ENCODE results near the gene CCK. TPM values are rescaled to one million over a fixed set of nuclear protein-coding genes. Genes with fewer than 3 reads are reported as not detected.

CCK gene
- total RNA-seq, 1 donor, result not detected

- H3K4me3 ChIP-seq (ENCODE audit: low read depth, low read length), result no peak overlapping the region
- DNase-seq (ENCODE audit: low read depth), result no peak
- TF ChIP-seq CTCF (IDR thresholded peaks at IDR 0.05; ENCODE audit: insufficient read depth, low read depth, low read length), result no peak
These were observed 39.2 kb downstream of the CCK start for GRCh38 chr3:42226470-42227425.

GRCh38 chr3:42225486-42226363 is 40.3 kb downstream of the CCK start:
- no peak for DNase-seq (ENCODE audit: low read depth)
- no peak overlapping the region for H3K4me3 ChIP-seq (ENCODE audit: low read depth, low read length)
- TF ChIP-seq CTCF (IDR thresholded peaks at IDR 0.05; ENCODE audit: insufficient read depth, low read depth, low read length), result no peak

- no peak overlapping the region for H3K4me3 ChIP-seq (ENCODE audit: low read depth, low read length)
- no peak for TF ChIP-seq CTCF (IDR thresholded peaks at IDR 0.05; ENCODE audit: insufficient read depth, low read depth, low read length)
- DNase-seq (ENCODE audit: low read depth), result peak; percentile 64
These were observed 41.1 kb downstream of the CCK start for GRCh38 chr3:42224658-42225421.

DNA sequence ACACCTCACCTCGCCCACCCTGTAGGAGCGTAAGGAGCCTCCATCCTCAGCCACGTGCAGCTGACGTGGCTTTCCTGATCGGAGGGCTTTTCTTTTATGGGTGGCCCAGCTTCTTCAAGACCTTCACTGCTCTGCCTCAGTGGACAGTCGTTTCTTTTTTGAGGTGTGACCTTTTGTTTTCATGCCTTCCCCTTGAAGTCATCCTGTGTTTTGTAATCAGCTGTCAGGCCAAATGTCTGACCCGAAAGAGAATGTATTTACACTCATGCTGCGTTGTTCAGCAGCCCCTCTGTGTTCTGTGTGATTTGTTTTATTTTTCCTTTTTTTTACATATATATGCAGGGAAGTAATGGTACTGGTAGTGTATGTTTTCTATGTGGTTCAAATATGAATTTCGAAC is 41.8 kb downstream of the CCK start:
- no peak overlapping the region for H3K4me3 ChIP-seq (ENCODE audit: low read depth, low read length)
- DNase-seq (ENCODE audit: low read depth), result peak; percentile 35
- TF ChIP-seq CTCF (IDR thresholded peaks at IDR 0.05; ENCODE audit: insufficient read depth, low read depth, low read length), result no peak

DNA sequence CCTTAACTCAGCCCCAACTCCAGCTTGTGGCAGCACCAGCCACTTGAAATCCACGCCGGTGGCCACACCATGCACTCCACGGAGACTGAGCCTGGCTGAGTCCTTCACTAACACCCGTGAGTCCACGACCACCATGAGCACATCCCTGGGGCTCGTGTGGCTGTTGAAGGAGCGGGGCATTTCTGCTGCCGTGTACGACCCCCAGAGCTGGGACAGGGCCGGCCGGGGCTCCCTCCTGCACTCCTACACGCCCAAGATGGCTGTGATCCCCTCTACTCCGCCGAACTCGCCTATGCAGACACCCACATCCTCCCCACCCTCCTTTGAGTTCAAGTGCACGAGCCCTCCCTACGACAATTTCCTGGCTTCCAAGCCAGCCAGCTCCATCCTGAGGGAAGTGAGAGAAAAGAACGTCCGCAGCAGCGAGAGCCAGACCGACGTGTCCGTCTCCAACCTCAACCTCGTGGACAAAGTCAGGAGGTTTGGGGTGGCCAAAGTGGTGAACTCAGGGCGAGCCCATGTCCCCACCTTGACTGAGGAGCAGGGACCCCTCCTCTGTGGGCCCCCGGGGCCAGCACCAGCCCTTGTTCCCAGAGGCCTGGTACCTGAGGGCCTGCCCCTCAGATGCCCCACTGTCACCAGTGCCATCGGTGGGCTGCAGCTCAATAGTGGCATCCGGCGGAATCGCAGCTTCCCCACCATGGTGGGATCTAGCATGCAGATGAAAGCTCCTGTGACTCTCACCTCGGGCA is 42.9 kb downstream of the CCK start:
- no peak for TF ChIP-seq CTCF (IDR thresholded peaks at IDR 0.05; ENCODE audit: insufficient read depth, low read depth, low read length)
- no peak for DNase-seq (ENCODE audit: low read depth)
- H3K4me3 ChIP-seq (ENCODE audit: low read depth, low read length), result no peak overlapping the region

Measured in fibroblast of villous mesenchyme (primary cell).